Mammary epithelial cell (primary cell): ENCODE results near the gene DR1.

Experiments used
- CTCF ChIP-seq, 2 donors: IDR thresholded peaks in 1 of 2; conservative IDR thresholded peaks in 1 of 2; 2 replicates each; pipeline ENCODE4 v1.5.1; 2011 to 2012; ENCODE audit warnings: inconsistent platforms in 2 of 2, low read length in 2 of 2, mild to moderate bottlenecking in 2 of 2, control low read depth in 1 of 2, low read depth in 1 of 2; ENCODE audit not compliant: insufficient read depth in 1 of 2; ENCODE audit errors: extremely low read depth in 1 of 2
- EZH2 ChIP-seq: IDR thresholded peaks from 2 replicates; pipeline ENCODE4 v1.6.1; 2012; ENCODE audit warnings: low read length, inconsistent platforms, borderline replicate concordance

- TF ChIP-seq CTCF (conservative IDR thresholded peaks at IDR 0.05 in 1 of 2, IDR thresholded peaks at IDR 0.05 in 1 of 2; ENCODE audit: extremely low read depth in 1 of 2, insufficient read depth in 1 of 2, low read depth in 1 of 2, low read length in 2 of 2): no peak
- no peak for TF ChIP-seq EZH2
These were observed 11.5 kb downstream of the DR1 start for GRCh38 chr1:93357242-93357641.
